Osteocyte (in vitro differentiated cells): ENCODE data around the gene OPRL1. TPM values are rescaled to one million over a fixed set of nuclear protein-coding genes. Genes with fewer than 3 reads are reported as not detected.

Source experiments
- DNase-seq: peaks from one replicate; pipeline ENCODE4 v3.0.0; 2021; ENCODE audit warnings: mixed read lengths; ENCODE audit not compliant: unreplicated experiment; ENCODE audit errors: extremely low spot score
- H3K27ac Mint-ChIP-seq: one replicate; pipeline ENCODE4 v1.8.0; 2021; ENCODE audit warnings: mild to moderate bottlenecking, mixed read lengths; ENCODE audit not compliant: unreplicated experiment
- H3K27me3 Mint-ChIP-seq: one replicate; pipeline ENCODE4 v1.8.0; 2021; ENCODE audit warnings: mixed read lengths; ENCODE audit not compliant: unreplicated experiment
- H3K36me3 Mint-ChIP-seq: one replicate; pipeline ENCODE4 v1.8.0; 2021; ENCODE audit warnings: mixed read lengths; ENCODE audit not compliant: unreplicated experiment
- H3K4me1 Mint-ChIP-seq: one replicate; pipeline ENCODE4 v1.8.0; 2021; ENCODE audit warnings: mixed read lengths; ENCODE audit not compliant: unreplicated experiment
- H3K4me3 Mint-ChIP-seq: one replicate; pipeline ENCODE4 v1.8.0; 2021; ENCODE audit warnings: mild to moderate bottlenecking, moderate library complexity, mixed read lengths; ENCODE audit not compliant: unreplicated experiment
- H3K9me3 Mint-ChIP-seq: one replicate; pipeline ENCODE4 v1.8.0; 2021; ENCODE audit warnings: mixed read lengths; ENCODE audit not compliant: unreplicated experiment
- total RNA-seq: library from RNA; stranded (reverse); gene quantifications from 2 replicates; pipeline ENCODE4 v1.2.1, GENCODE V29; 2021
- TF ChIP-seq, protein P1 (sequence below): fragments of 200-600 bp; sonication (generic); IDR thresholded peaks from 2 replicates; pipeline ENCODE4 v1.5.0; 2021; ENCODE audit warnings: antibody characterized with exemption, mild to moderate bottlenecking, moderate library complexity

OPRL1 gene
- total RNA-seq, 1 donor from 2014 or later = 2.1 TPM

DNA sequence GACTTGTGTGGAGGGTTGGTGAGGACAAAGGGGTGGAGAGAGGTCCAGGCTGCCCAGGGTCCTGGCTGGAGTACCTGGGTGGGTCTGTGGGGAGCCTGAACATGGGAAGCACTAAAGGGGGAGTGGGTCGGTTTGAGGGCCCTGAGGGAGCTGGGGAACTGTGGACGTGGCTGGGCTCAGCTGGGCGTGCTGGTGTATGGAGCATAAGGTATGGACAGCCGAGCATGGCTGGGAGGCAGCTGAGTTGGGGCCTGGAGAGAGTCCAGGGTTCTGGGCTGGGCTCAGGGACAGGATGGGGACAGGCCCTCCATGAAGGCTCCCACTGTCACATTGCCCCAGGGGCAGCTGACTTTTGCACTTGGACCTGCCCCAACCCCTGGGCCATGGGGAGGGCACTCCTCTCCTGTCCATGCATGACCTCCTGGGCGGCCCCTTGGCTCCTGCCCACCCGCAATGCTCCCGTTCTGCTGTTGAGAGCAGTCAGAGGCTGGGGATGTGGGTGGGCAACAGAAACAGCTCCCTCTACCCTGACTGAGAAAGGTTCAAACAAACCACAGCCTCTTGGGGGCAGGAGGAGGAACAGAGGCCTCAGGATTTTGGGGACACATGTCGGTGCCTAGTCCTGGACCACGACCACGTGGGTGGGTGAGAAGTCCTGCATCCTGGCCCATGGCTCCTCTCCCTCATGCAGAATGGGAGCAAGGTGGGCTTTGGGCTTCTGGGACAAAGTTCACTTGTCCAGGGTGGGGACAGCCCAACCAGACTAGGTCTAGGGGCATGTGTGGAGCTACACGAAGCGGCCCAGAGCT lies 39.4 kb upstream of the OPRL1 start:
- Mint-ChIP-seq H3K36me3 (no peaks in the 10 kb centered on the region), H3K27ac (no peak overlapping the region), H3K27me3 (peaks cover 9% of the 10 kb centered on the region), H3K4me3 (no peak overlapping the region), H3K4me1 (peaks cover 38% of the 10 kb centered on the region), H3K9me3 (no peaks in the 10 kb centered on the region)
- no peak for DNase-seq
- TF ChIP-seq, protein P1, sequence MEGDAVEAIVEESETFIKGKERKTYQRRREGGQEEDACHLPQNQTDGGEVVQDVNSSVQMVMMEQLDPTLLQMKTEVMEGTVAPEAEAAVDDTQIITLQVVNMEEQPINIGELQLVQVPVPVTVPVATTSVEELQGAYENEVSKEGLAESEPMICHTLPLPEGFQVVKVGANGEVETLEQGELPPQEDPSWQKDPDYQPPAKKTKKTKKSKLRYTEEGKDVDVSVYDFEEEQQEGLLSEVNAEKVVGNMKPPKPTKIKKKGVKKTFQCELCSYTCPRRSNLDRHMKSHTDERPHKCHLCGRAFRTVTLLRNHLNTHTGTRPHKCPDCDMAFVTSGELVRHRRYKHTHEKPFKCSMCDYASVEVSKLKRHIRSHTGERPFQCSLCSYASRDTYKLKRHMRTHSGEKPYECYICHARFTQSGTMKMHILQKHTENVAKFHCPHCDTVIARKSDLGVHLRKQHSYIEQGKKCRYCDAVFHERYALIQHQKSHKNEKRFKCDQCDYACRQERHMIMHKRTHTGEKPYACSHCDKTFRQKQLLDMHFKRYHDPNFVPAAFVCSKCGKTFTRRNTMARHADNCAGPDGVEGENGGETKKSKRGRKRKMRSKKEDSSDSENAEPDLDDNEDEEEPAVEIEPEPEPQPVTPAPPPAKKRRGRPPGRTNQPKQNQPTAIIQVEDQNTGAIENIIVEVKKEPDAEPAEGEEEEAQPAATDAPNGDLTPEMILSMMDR = no peak

DNA sequence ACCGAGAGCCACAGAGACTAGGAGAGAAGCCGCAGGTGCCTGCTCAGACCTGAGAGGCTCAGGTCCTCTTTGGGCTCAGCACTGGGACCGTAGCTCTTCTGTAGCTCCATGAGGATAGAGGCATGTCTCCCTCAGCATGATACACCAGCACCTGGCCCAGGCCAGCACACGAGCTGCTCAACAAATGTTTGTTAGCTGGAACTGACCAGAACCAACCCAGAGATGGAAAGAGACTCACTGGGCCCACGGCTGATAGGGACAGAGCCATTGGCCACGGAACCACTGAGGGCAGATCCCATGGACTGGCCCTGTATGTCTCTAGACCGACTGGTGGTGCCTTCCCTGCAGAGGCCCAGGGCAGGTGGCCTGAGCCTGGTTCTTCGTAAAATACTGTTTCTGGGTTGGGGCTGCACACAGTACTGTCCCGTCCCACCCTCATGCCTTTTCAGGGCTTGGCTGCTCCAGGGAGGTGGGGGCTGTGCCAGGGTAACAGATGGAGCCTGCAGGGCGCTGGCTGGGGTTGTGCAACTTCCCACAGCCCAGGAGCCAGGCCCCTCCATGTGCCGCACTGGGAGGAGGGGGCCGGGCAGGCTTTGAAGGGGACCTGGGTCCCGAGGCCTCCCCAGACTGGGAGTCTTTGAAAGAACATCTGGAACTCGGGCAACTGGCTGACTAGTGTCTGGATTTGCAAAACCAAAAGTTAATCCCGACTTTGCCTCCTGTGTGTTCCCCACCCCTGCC lies 38.7 kb upstream of the OPRL1 start:
- DNase-seq = no peak
- H3K27me3 Mint-ChIP-seq = peaks cover 9% of the 10 kb centered on the region
- no peak overlapping the region for H3K27ac Mint-ChIP-seq
- no peaks in the 10 kb centered on the region for H3K9me3 Mint-ChIP-seq
- H3K36me3 Mint-ChIP-seq = no peaks in the 10 kb centered on the region
- TF ChIP-seq, protein P1 = no peak
- H3K4me3 Mint-ChIP-seq = no peak overlapping the region
- H3K4me1 Mint-ChIP-seq = peaks cover 46% of the 10 kb centered on the region

DNA sequence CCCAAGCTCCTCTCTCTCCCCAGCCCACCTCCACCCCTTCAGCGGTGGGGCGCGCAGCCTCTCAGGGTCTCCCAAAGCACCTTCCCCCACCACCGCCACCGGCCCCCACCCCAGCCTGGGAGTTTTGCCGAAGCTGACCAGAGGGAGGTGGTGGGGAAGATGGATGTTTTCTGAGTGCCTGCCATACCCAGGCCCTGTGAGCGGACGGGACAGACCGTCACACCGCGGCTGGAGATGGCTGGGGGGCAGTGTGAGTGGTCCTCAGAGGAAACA lies 38.2 kb upstream of the OPRL1 start:
- H3K4me3 Mint-ChIP-seq = no peak overlapping the region
- H3K27ac Mint-ChIP-seq = no peak overlapping the region
- no peaks in the 10 kb centered on the region for H3K36me3 Mint-ChIP-seq
- DNase-seq = no peak
- no peaks in the 10 kb centered on the region for H3K9me3 Mint-ChIP-seq
- TF ChIP-seq, protein P1 = no peak
- H3K4me1 Mint-ChIP-seq = peaks cover 46% of the 10 kb centered on the region
- peaks cover 9% of the 10 kb centered on the region for H3K27me3 Mint-ChIP-seq

DNA sequence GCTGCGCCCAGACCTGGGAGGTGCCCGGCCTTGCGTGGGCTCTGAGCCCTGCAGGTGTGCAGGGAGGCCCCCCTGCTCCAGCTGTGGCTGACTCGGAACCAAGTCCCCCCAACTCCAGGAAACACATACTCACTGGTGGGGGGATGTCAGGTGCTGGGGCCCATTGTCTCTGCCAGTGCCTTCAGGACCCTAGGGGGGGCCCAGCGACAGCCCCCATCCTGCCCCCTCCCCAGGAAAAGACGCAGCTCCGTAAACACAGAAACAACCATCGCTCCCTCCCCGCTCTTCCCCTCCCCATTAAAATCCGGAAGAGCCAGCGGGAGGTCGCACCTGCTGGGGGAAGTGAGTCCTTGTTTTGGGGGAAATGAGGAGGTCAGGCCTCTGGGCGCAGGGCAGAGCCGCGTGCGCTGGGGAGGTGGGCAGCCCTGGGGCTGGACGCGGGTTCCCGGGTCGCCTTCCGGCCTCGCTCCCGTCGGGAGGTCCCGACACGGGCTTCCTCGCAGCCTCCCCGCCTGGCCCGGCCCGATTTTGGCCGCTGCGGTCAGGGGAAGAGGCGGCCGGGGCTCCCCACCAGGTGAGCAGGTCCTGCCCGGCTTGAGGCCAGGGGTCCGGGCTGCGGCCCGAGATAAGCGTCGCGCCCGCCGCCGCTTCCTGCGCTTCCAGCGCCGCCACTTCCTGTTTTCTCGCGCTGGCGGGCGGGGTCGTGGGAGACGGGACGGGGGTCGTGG lies 37.7 kb upstream of the OPRL1 start:
- no peak overlapping the region for H3K4me3 Mint-ChIP-seq
- no peak overlapping the region for H3K27ac Mint-ChIP-seq
- H3K9me3 Mint-ChIP-seq = no peaks in the 10 kb centered on the region
- DNase-seq = no peak
- H3K36me3 Mint-ChIP-seq = no peaks in the 10 kb centered on the region
- H3K4me1 Mint-ChIP-seq = peaks cover 46% of the 10 kb centered on the region
- TF ChIP-seq, protein P1 = no peak
- H3K27me3 Mint-ChIP-seq = peaks cover 9% of the 10 kb centered on the region

DNA sequence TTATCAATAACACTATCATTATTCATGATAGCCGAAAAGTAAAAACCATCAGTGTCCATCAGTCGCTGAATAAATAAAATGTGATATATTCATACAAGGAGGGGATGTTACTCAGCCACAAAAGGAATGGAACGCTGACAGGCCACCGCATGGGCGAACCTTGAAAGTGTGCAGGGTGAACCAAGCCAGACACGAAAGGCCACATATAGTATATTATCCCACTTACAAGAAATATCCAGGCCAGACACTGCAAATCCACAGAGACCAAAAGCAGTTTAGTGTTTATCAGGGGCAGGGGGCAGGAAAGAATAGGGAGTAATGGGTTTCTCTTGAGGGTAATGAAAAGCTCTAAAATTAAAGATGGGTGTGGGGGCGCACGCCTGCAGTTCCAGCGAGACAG lies 36.1 kb upstream of the OPRL1 start:
- Mint-ChIP-seq H3K27me3 (peaks cover 6% of the 10 kb centered on the region), H3K9me3 (no peaks in the 10 kb centered on the region), H3K27ac (no peak overlapping the region), H3K4me1 (peaks cover 44% of the 10 kb centered on the region), H3K4me3 (no peak overlapping the region), H3K36me3 (no peaks in the 10 kb centered on the region)
- DNase-seq = no peak
- TF ChIP-seq, protein P1 = no peak
